ENCODE measurements around the gene FNBP1. TPM values are rescaled to one million over a fixed set of nuclear protein-coding genes. Genes with fewer than 3 reads are reported as not detected.

FNBP1 gene
- total and polyA plus RNA-seq, 2 of the 8 experiments (the other 6 are each of a cell fraction or from before 2014, with no cell fraction given), result 7.2 to 40.9 TPM

GRCh38 chr9:130054820-130055219, 11.8 kb upstream of the FNBP1 start (continued):
- TF ChIP-seq CHD7 (IDR thresholded peaks at IDR 0.05; ENCODE audit: insufficient replicate concordance, low read length) (no peak), E2F6 (IDR thresholded peaks at IDR 0.05) (no peak), NANOG (IDR thresholded peaks at IDR 0.05; ENCODE audit: insufficient read depth, low read depth, low read length, poor library complexity, severe bottlenecking) (no peak), POLR2A (IDR thresholded peaks at IDR 0.05; ENCODE audit: control extremely low read depth in 1 of 2, low read depth in 2 of 2, low read length in 2 of 2) (no peak), RFX5 (IDR thresholded peaks at IDR 0.05; ENCODE audit: borderline replicate concordance, low read depth, low read length) (no peak), SIX5 (IDR thresholded peaks at IDR 0.05; ENCODE audit: low read depth, low read length) (no peak)
